GM23338 (cell line): ENCODE results near the gene EGLN2. TPM values are rescaled to one million over a fixed set of nuclear protein-coding genes. Genes with fewer than 3 reads are reported as not detected.

Experiments used
- ATAC-seq: fragments of 200-7000 bp; cut with Tn5 transposase; 3 replicates; pipeline ENCODE4 v1.9.1; 2020
- DNase-seq: peaks from one replicate; pipeline ENCODE4 v3.0.0-alpha.2; 2015; ENCODE audit warnings: low spot score
- H2AFZ ChIP-seq: fragments of 200-600 bp; sonication (generic); 2 replicates; pipeline ENCODE4 v1.8.0; 2016; ENCODE audit warnings: antibody characterized with exemption, mild to moderate bottlenecking, moderate library complexity
- H3F3A ChIP-seq: fragments of 200-600 bp; sonication (generic); replicated peaks from 2 replicates; pipeline ENCODE4 v1.8.0; 2017; ENCODE audit warnings: antibody characterized with exemption, mixed run types, low read depth
- H3K27ac ChIP-seq: fragments of 200-600 bp; sonication (generic); 2 replicates; pipeline ENCODE4 v1.6.1; 2016; ENCODE audit warnings: low read depth
- H3K27me3 ChIP-seq: fragments of 200-600 bp; sonication (generic); 2 replicates; pipeline ENCODE4 v1.8.0; 2016; ENCODE audit warnings: mild to moderate bottlenecking, mixed run types, moderate library complexity; ENCODE audit not compliant: insufficient read depth
- H3K36me3 ChIP-seq: fragments of 200-600 bp; sonication (generic); 2 replicates; pipeline ENCODE4 v1.8.0; 2016; ENCODE audit warnings: mild to moderate bottlenecking; ENCODE audit not compliant: insufficient read depth
- H3K4me1 ChIP-seq: fragments of 200-600 bp; sonication (generic); 2 replicates; pipeline ENCODE4 v1.8.0; 2016; ENCODE audit warnings: mild to moderate bottlenecking, moderate library complexity; ENCODE audit not compliant: insufficient read depth
- H3K4me2 ChIP-seq: fragments of 200-600 bp; sonication (generic); 2 replicates; pipeline ENCODE4 v1.7.1; 2017; ENCODE audit warnings: mixed run types
- H3K4me3 ChIP-seq: fragments of 200-600 bp; sonication (generic); 2 replicates; pipeline ENCODE4 v1.6.1; 2016; ENCODE audit warnings: mixed run types
- H3K79me2 ChIP-seq: fragments of 200-600 bp; sonication (generic); replicated peaks from 2 replicates; pipeline ENCODE4 v1.8.0; 2017; ENCODE audit warnings: mild to moderate bottlenecking; ENCODE audit not compliant: insufficient read depth
- H3K9me2 ChIP-seq: fragments of 200-600 bp; sonication (generic); 2 replicates; pipeline ENCODE4 v1.8.0; 2017; ENCODE audit not compliant: insufficient read depth
- H4K20me1 ChIP-seq: fragments of 200-600 bp; sonication (generic); replicated peaks from 2 replicates; pipeline ENCODE4 v1.8.0; 2017; ENCODE audit warnings: mild to moderate bottlenecking; ENCODE audit not compliant: insufficient read depth
- H3K27ac Mint-ChIP-seq: 2 replicates; pipeline ENCODE4 v1.8.0; 2020; ENCODE audit warnings: inconsistent platforms, mild to moderate bottlenecking, moderate library complexity, mixed read lengths
- H3K27me3 Mint-ChIP-seq: 3 replicates; pipeline ENCODE4 v1.8.0; 2022; ENCODE audit warnings: low read depth, mild to moderate bottlenecking, moderate library complexity, mixed read lengths, inconsistent platforms; ENCODE audit not compliant: insufficient read depth, poor library complexity
- H3K36me3 Mint-ChIP-seq: 3 replicates; pipeline ENCODE4 v1.8.0; 2021; ENCODE audit warnings: low read depth, mild to moderate bottlenecking, inconsistent platforms, moderate library complexity, mixed read lengths
- H3K4me1 Mint-ChIP-seq: 3 replicates; pipeline ENCODE4 v1.8.0; 2020; ENCODE audit warnings: mild to moderate bottlenecking, inconsistent platforms, mixed read lengths
- H3K4me3 Mint-ChIP-seq: 3 replicates; pipeline ENCODE4 v1.8.0; 2021; ENCODE audit warnings: moderate library complexity, mild to moderate bottlenecking, inconsistent platforms, mixed read lengths
- H3K9me3 Mint-ChIP-seq: 3 replicates; pipeline ENCODE4 v1.8.0; 2020; ENCODE audit warnings: moderate library complexity, mild to moderate bottlenecking, inconsistent platforms, mixed read lengths
- CREB1 ChIP-seq: fragments of 250-450 bp; sonication (Bioruptor Pico); IDR thresholded peaks from 2 replicates; pipeline ENCODE4 v1.5.0; 2020; ENCODE audit warnings: low read depth, mild to moderate bottlenecking, moderate library complexity
- EZH2phosphoT487 ChIP-seq: fragments of 200-600 bp; sonication (generic); IDR thresholded peaks from one replicate; pipeline ENCODE4 v1.8.1; 2018; ENCODE audit warnings: antibody characterized with exemption; ENCODE audit not compliant: unreplicated experiment
- JUNB ChIP-seq: IDR thresholded peaks from one replicate; pipeline ENCODE4 v1.6.1; 2016; ENCODE audit warnings: antibody characterized with exemption; ENCODE audit not compliant: unreplicated experiment
- NANOG ChIP-seq: IDR thresholded peaks from 2 replicates; pipeline ENCODE4 v1.6.1; 2016; ENCODE audit warnings: antibody characterized with exemption, borderline replicate concordance
- ZNF331 ChIP-seq: fragments of 250-450 bp; sonication (Bioruptor Pico); IDR thresholded peaks from 2 replicates; pipeline ENCODE4 v1.5.0; 2020; ENCODE audit warnings: low read depth, mild to moderate bottlenecking, moderate library complexity
- polyA plus RNA-seq: library from polyadenylated mRNA; unstranded; fragments of >200 nt; fragmentation: Nextera tagmentation; extraction: Ambion mirVana; gene quantifications from 2 replicates; pipeline ENCODE4 v1.2.1, GENCODE V29; 2016
- total RNA-seq: library from RNA; depleted of rRNA; stranded (reverse); fragments of >200 nt; shearing (Covaris generic); gene quantifications from 2 replicates; pipeline ENCODE4 v1.2.3, GENCODE V29; 2014
- TF ChIP-seq, protein P1 (sequence below): IDR thresholded peaks from one replicate; pipeline ENCODE4 v1.6.1; 2018; ENCODE audit warnings: antibody characterized with exemption; ENCODE audit not compliant: unreplicated experiment
- TF ChIP-seq, protein P2 (sequence below): fragments of 250-450 bp; sonication (Bioruptor Pico); IDR thresholded peaks from 2 replicates; pipeline ENCODE4 v1.5.0; 2020; ENCODE audit warnings: mild to moderate bottlenecking, moderate library complexity
- TF ChIP-seq, protein P3 (sequence below): IDR thresholded peaks from 2 replicates; pipeline ENCODE4 v1.6.1; 2016; ENCODE audit warnings: antibody characterized with exemption

Gene EGLN2
- total and polyA plus RNA-seq, 2 experiments from 2014 or later, result 59.9 to 118 TPM

DNA sequence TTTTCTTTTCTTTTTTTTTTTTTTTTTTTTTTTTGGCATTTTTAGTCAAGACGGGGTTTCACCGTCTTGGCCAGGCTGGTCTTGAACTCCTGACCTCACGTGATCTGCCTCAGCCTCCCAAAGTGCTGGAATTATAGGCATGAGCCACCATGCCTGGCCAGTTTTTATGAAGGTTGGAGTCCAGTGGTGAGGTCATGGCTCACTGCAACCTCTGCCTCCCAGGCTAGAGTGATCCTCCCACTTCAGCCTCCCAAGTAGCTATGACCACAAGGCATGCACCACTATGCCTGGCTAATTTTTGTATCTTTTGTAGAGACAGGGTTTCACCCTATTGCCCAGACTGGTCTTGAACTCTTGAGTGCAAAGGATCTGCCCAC is 43.8 kb upstream of the EGLN2 start (continued):
- TF ChIP-seq, protein P1, sequence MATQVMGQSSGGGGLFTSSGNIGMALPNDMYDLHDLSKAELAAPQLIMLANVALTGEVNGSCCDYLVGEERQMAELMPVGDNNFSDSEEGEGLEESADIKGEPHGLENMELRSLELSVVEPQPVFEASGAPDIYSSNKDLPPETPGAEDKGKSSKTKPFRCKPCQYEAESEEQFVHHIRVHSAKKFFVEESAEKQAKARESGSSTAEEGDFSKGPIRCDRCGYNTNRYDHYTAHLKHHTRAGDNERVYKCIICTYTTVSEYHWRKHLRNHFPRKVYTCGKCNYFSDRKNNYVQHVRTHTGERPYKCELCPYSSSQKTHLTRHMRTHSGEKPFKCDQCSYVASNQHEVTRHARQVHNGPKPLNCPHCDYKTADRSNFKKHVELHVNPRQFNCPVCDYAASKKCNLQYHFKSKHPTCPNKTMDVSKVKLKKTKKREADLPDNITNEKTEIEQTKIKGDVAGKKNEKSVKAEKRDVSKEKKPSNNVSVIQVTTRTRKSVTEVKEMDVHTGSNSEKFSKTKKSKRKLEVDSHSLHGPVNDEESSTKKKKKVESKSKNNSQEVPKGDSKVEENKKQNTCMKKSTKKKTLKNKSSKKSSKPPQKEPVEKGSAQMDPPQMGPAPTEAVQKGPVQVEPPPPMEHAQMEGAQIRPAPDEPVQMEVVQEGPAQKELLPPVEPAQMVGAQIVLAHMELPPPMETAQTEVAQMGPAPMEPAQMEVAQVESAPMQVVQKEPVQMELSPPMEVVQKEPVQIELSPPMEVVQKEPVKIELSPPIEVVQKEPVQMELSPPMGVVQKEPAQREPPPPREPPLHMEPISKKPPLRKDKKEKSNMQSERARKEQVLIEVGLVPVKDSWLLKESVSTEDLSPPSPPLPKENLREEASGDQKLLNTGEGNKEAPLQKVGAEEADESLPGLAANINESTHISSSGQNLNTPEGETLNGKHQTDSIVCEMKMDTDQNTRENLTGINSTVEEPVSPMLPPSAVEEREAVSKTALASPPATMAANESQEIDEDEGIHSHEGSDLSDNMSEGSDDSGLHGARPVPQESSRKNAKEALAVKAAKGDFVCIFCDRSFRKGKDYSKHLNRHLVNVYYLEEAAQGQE, result no peak
- TF ChIP-seq ZNF331 (CRISPR knock-in tag), result no peak
- TF ChIP-seq EZH2phosphoT487, result no peak
- TF ChIP-seq NANOG, result no peak
- no peak for TF ChIP-seq CREB1 (CRISPR knock-in tag)

DNA sequence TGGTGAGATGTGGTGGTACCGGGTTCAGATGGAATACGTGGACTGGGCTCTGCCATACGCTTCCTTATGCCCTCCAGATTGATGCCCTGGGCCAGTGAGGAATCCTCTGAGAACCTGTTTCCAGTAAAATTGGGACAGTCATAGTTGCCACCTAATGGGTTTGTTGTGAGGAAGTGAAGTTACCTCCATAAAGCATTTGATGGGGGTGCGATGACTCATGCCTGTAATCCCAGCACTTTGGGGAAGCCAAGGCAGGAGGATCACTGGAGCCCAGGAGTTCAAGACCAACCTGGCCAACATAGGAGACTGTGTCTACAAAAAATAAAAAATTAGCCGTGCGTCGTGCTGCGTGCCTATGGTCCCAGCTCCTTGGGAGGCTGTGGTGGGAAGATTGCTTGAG is 43.2 kb upstream of the EGLN2 start:
- no peak overlapping the region for H3K4me2 ChIP-seq
- no peak for TF ChIP-seq JUNB
- TF ChIP-seq NANOG, result no peak
- TF ChIP-seq, protein P2, sequence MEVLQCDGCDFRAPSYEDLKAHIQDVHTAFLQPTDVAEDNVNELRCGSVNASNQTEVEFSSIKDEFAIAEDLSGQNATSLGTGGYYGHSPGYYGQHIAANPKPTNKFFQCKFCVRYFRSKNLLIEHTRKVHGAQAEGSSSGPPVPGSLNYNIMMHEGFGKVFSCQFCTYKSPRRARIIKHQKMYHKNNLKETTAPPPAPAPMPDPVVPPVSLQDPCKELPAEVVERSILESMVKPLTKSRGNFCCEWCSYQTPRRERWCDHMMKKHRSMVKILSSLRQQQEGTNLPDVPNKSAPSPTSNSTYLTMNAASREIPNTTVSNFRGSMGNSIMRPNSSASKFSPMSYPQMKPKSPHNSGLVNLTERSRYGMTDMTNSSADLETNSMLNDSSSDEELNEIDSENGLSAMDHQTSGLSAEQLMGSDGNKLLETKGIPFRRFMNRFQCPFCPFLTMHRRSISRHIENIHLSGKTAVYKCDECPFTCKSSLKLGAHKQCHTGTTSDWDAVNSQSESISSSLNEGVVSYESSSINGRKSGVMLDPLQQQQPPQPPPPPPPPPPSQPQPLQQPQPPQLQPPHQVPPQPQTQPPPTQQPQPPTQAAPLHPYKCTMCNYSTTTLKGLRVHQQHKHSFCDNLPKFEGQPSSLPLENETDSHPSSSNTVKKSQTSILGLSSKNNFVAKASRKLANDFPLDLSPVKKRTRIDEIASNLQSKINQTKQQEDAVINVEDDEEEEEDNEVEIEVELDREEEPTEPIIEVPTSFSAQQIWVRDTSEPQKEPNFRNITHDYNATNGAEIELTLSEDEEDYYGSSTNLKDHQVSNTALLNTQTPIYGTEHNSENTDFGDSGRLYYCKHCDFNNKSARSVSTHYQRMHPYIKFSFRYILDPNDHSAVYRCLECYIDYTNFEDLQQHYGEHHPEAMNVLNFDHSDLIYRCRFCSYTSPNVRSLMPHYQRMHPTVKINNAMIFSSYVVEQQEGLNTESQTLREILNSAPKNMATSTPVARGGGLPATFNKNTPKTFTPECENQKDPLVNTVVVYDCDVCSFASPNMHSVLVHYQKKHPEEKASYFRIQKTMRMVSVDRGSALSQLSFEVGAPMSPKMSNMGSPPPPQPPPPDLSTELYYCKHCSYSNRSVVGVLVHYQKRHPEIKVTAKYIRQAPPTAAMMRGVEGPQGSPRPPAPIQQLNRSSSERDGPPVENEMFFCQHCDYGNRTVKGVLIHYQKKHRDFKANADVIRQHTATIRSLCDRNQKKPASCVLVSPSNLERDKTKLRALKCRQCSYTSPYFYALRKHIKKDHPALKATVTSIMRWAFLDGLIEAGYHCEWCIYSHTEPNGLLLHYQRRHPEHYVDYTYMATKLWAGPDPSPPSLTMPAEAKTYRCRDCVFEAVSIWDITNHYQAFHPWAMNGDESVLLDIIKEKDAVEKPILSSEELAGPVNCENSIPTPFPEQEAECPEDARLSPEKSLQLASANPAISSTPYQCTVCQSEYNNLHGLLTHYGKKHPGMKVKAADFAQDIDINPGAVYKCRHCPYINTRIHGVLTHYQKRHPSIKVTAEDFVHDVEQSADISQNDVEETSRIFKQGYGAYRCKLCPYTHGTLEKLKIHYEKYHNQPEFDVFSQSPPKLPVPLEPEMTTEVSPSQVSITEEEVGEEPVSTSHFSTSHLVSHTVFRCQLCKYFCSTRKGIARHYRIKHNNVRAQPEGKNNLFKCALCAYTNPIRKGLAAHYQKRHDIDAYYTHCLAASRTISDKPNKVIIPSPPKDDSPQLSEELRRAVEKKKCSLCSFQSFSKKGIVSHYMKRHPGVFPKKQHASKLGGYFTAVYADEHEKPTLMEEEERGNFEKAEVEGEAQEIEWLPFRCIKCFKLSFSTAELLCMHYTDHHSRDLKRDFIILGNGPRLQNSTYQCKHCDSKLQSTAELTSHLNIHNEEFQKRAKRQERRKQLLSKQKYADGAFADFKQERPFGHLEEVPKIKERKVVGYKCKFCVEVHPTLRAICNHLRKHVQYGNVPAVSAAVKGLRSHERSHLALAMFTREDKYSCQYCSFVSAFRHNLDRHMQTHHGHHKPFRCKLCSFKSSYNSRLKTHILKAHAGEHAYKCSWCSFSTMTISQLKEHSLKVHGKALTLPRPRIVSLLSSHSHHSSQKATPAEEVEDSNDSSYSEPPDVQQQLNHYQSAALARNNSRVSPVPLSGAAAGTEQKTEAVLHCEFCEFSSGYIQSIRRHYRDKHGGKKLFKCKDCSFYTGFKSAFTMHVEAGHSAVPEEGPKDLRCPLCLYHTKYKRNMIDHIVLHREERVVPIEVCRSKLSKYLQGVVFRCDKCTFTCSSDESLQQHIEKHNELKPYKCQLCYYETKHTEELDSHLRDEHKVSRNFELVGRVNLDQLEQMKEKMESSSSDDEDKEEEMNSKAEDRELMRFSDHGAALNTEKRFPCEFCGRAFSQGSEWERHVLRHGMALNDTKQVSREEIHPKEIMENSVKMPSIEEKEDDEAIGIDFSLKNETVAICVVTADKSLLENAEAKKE (CRISPR knock-in tag), result no peak
- TF ChIP-seq, protein P1, result no peak
- TF ChIP-seq, protein P3, sequence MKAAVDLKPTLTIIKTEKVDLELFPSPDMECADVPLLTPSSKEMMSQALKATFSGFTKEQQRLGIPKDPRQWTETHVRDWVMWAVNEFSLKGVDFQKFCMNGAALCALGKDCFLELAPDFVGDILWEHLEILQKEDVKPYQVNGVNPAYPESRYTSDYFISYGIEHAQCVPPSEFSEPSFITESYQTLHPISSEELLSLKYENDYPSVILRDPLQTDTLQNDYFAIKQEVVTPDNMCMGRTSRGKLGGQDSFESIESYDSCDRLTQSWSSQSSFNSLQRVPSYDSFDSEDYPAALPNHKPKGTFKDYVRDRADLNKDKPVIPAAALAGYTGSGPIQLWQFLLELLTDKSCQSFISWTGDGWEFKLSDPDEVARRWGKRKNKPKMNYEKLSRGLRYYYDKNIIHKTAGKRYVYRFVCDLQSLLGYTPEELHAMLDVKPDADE, result no peak

More for the DNA sequence above, 43.2 kb upstream of the EGLN2 start:
- ATAC-seq (no peak), DNase-seq (no peak)
- Histone ChIP-seq H3K27me3 (no peaks in the 10 kb centered on the region), H3K79me2 (peaks cover 83% of the 10 kb centered on the region), H3K36me3 (peaks cover 49% of the 10 kb centered on the region), H2AFZ (no peak overlapping the region), H3F3A (peaks cover 36% of the 10 kb centered on the region), H3K9me2 (no peaks in the 10 kb centered on the region), H3K4me1 (peaks cover 17% of the 10 kb centered on the region; the same call in 1 of the 2 replicates), H4K20me1 (peaks cover 64% of the 10 kb centered on the region), H3K27ac (no peak overlapping the region), H3K4me3 (peak overlapping the region; percentile 20; the same call in 1 of the 2 replicates)
- Mint-ChIP-seq H3K36me3 (peaks cover 89% of the 10 kb centered on the region), H3K9me3 (peaks cover 3% of the 10 kb centered on the region; the same call in 1 of the 3 replicates), H3K27ac (peak overlapping the region; percentile 59; the same call in 1 of the 2 replicates), H3K4me1 (peaks cover 18% of the 10 kb centered on the region), H3K4me3 (no peak overlapping the region; the same call in 2 of the 3 replicates), H3K27me3 (peaks cover 16% of the 10 kb centered on the region)
